Body of pancreas (tissue), 4 donors: ENCODE measurements around the gene BCAT1. TPM values are rescaled to one million over a fixed set of nuclear protein-coding genes. Genes with fewer than 3 reads are reported as not detected.
"Not testable (repeated sequence)": the region's sequence is repeated elsewhere in the genome, so short reads cannot be mapped to it uniquely, and the experiment has no call there.

ENCODE experiments used
- ATAC-seq: fragments of 150-250 bp; one replicate; pipeline ENCODE4 v1.9.1; 2016
- DNase-seq, 4 donors: peaks; one replicate each; pipeline ENCODE4 v3.0.0-alpha.2; 2019
- H3K27ac ChIP-seq, 4 donors: fragments of 200-600 bp; sonication (generic); 1 replicate in 3 of 4; 2 replicates in 1 of 4; pipeline versions ENCODE4 v1.5.1 to v1.6.1; 2016 to 2019; ENCODE audit warnings: mild to moderate bottlenecking in 1 of 4, mixed read lengths in 1 of 4, moderate library complexity in 1 of 4
- H3K27me3 ChIP-seq, 2 donors: fragments of 200-600 bp; sonication (generic); one replicate each; pipeline ENCODE4 v1.6.0; 2016; ENCODE audit warnings: mild to moderate bottlenecking in 1 of 2
- H3K36me3 ChIP-seq, 2 donors: fragments of 200-600 bp; sonication (generic); replicated peaks in 1 of 2; 2 replicates each; pipeline ENCODE4 v1.5.1; 2016; ENCODE audit warnings: low read depth in 2 of 2; ENCODE audit not compliant: insufficient read depth in 1 of 2
- H3K4me1 ChIP-seq: fragments of 200-600 bp; sonication (generic); one replicate; pipeline ENCODE4 v1.6.0; 2016
- H3K4me3 ChIP-seq, 2 donors: fragments of 200-600 bp; sonication (generic); 1 replicate in 1 of 2; 2 replicates in 1 of 2; pipeline ENCODE4 v1.5.1; 2016 to 2019
- H3K9me3 ChIP-seq, 3 donors: fragments of 200-600 bp; sonication (generic); 1 replicate in 2 of 3; 2 replicates in 1 of 3; pipeline ENCODE4 v1.5.1; 2016
- CTCF ChIP-seq, 7 experiments: fragments of 450-650 bp in 4 of 7; fragments of 200-600 bp in 3 of 7; sonication (generic) in 3 of 7; IDR thresholded peaks; one replicate each; pipeline ENCODE4 v1.5.1; 2016 to 2019; ENCODE audit warnings: antibody characterized with exemption in 7 of 7
- POLR2A ChIP-seq, 3 donors: fragments of 450-650 bp; IDR thresholded peaks; one replicate each; pipeline ENCODE4 v1.6.1; 2016; ENCODE audit warnings: antibody characterized with exemption in 3 of 3, mild to moderate bottlenecking in 2 of 3
- WGBS, 2 donors: methylation state at CpG; one replicate each; pipeline ENCODE4 v1.1.5; 2017; 5-methylcytosine and 5-hydroxymethylcytosine counted together
- intact Hi-C: fragments of 100-400 bp; cut with DNase I; formaldehyde crosslinking; loops from one replicate; pipeline ENCODE4 v1.15.1; 2023
- total RNA-seq, 2 donors: library from RNA; depleted of rRNA; stranded (reverse); fragments of >200 nt; gene quantifications; one replicate each; pipeline ENCODE4 v1.1.0, GENCODE V29; 2016

BCAT1 gene
- total RNA-seq, 2 donors from 2014 or later: 30.0 to 59.7 TPM

GRCh38 chr12:24853094-24853493, 95.8 kb downstream of the BCAT1 start:
- peaks cover 74% of the 10 kb centered on the region for H3K4me1 ChIP-seq
- H3K4me3 ChIP-seq: no peak overlapping the region
- H3K36me3 ChIP-seq: no peaks in the 10 kb centered on the region
- DNase-seq (no peak), ATAC-seq (no peak)
- H3K27ac ChIP-seq: peak overlapping the region; percentile 26 to 80 (median 48)
- TF ChIP-seq POLR2A (IDR thresholded peaks at IDR 0.05) (no peak), CTCF (IDR thresholded peaks at IDR 0.05) (no peak)
- intact Hi-C loops: no loop called here
- H3K27me3 ChIP-seq: no peaks in the 10 kb centered on the region
- H3K9me3 ChIP-seq: no peaks in the 10 kb centered on the region
- 82 to 89% methylated on average over 2 of the region's 2 CpGs for WGBS, 2 donors

GRCh38 chr12:24852420-24852819, 96.5 kb downstream of the BCAT1 start:
- Histone ChIP-seq H3K36me3 (no peaks in the 10 kb centered on the region), H3K27me3 (no peaks in the 10 kb centered on the region), H3K27ac (peak overlapping the region; percentile 34 to 80 (median 58)), H3K4me3 (no peak overlapping the region), H3K4me1 (peaks cover 68% of the 10 kb centered on the region), H3K9me3 (no peaks in the 10 kb centered on the region)
- no peak for DNase-seq
- peak in 6 of 7 experiments; percentile 38 to 52 (median 46) for TF ChIP-seq CTCF (IDR thresholded peaks at IDR 0.05)
- TF ChIP-seq POLR2A (IDR thresholded peaks at IDR 0.05): no peak
- 9 to 14% methylated on average over 1 of the region's 1 CpG for WGBS, 2 donors
- intact Hi-C loops: no loop called here
- no peak for ATAC-seq

GRCh38 chr12:24851883-24852282, 97.0 kb downstream of the BCAT1 start:
- H3K27me3 ChIP-seq, DNase-seq, H3K4me3 ChIP-seq, intact Hi-C loops, H3K9me3 ChIP-seq, H3K36me3 ChIP-seq: not testable (repeated sequence)
- WGBS, 2 donors: 18 to 22% methylated on average over 2 of the region's 2 CpGs
- peak in 1 of 3 donors; percentile 47 for TF ChIP-seq POLR2A (IDR thresholded peaks at IDR 0.05)
- peak; percentile 44 for ATAC-seq
- Histone ChIP-seq H3K27ac (peak overlapping the region; percentile 37 to 80 (median 62)), H3K4me1 (peaks cover 64% of the 10 kb centered on the region)

- peak overlapping the region; percentile 37 to 80 (median 62) for H3K27ac ChIP-seq
- WGBS, 2 donors: 41 to 46% methylated on average over 3 of the region's 3 CpGs
These were observed 97.6 kb downstream of the BCAT1 start for GRCh38 chr12:24851341-24851740.

GRCh38 chr12:24850496-24850895, 98.4 kb downstream of the BCAT1 start:
- 34 to 40% methylated on average over 3 of the region's 3 CpGs for WGBS, 2 donors
- TF ChIP-seq CTCF (IDR thresholded peaks at IDR 0.05) (no peak), POLR2A (IDR thresholded peaks at IDR 0.05) (no peak)
- Histone ChIP-seq H3K27ac (peak overlapping the region in 2 of 4 donors; percentile 69 to 80), H3K27me3 (no peaks in the 10 kb centered on the region), H3K9me3 (no peaks in the 10 kb centered on the region), H3K4me3 (no peak overlapping the region), H3K36me3 (no peaks in the 10 kb centered on the region), H3K4me1 (peaks cover 50% of the 10 kb centered on the region)
- ATAC-seq: no peak
- no peak for DNase-seq
- intact Hi-C loops: no loop called here

More at GRCh38 chr12:24851341-24851740, 97.6 kb downstream of the BCAT1 start:
- Histone ChIP-seq H3K9me3 (no peaks in the 10 kb centered on the region), H3K36me3 (no peaks in the 10 kb centered on the region), H3K4me1 (peaks cover 58% of the 10 kb centered on the region), H3K4me3 (no peak overlapping the region), H3K27me3 (no peaks in the 10 kb centered on the region)
- TF ChIP-seq CTCF (IDR thresholded peaks at IDR 0.05) (no peak), POLR2A (IDR thresholded peaks at IDR 0.05) (no peak)
- no peak for DNase-seq
- intact Hi-C loops: no loop called here
- peak; percentile 36 for ATAC-seq
